ENCODE results near the gene DNASE1L1.

Gene DNASE1L1

GRCh38 chrX:154409222-154409871, at the start of gene DNASE1L1:
Gene DNASE1L1, minus strand, starts transcription at chrX:154409254. Its CDS starts 3,686 bp downstream, at chrX:154405568.
- DNase-seq (ENCODE audit: low spot score) = no peak

- peak; percentile 89 for DNase-seq (ENCODE audit: low spot score)
Observed at GRCh38 chrX:154458116-154458953, 49.3 kb upstream of the DNASE1L1 start, which contains the start of gene PLXNA3. Gene PLXNA3, plus strand, starts transcription at chrX:154458281. Its CDS starts 1,903 bp downstream, at chrX:154460184.

GRCh38 chrX:154457491-154458115, 48.5 kb upstream of the DNASE1L1 start:
- peak; percentile 90 for DNase-seq (ENCODE audit: low spot score)

GRCh38 chrX:154452823-154453222, 43.8 kb upstream of the DNASE1L1 start:
- DNase-seq (ENCODE audit: low spot score) = no peak

- DNase-seq (ENCODE audit: low spot score) = no peak
Observed at GRCh38 chrX:154450312-154450711, 41.3 kb upstream of the DNASE1L1 start.

- DNase-seq (ENCODE audit: low spot score) = no peak
Observed at GRCh38 chrX:154449618-154450017, 40.6 kb upstream of the DNASE1L1 start.

- no peak for DNase-seq (ENCODE audit: low spot score)
Observed at GRCh38 chrX:154448484-154448883, 39.4 kb upstream of the DNASE1L1 start.

- DNase-seq (ENCODE audit: low spot score) = no peak
Observed at GRCh38 chrX:154446430-154446829, 37.4 kb upstream of the DNASE1L1 start.

- no peak for DNase-seq (ENCODE audit: low spot score)
Observed at GRCh38 chrX:154445776-154446175, 36.7 kb upstream of the DNASE1L1 start.

GRCh38 chrX:154444755-154445246, 35.7 kb upstream of the DNASE1L1 start:
- no peak for DNase-seq (ENCODE audit: low spot score)

- peak; percentile 91 for DNase-seq (ENCODE audit: low spot score)
Observed at GRCh38 chrX:154443992-154444754, 35.1 kb upstream of the DNASE1L1 start, which contains the start of gene FAM50A. Gene FAM50A, plus strand, starts transcription at chrX:154444141. Its CDS starts 95 bp downstream, at chrX:154444236.

- peak; percentile 20 for DNase-seq (ENCODE audit: low spot score)
Observed at GRCh38 chrX:154443479-154443910, 34.4 kb upstream of the DNASE1L1 start.

- no peak for DNase-seq (ENCODE audit: low spot score)
Observed at GRCh38 chrX:154441984-154442707, 33.1 kb upstream of the DNASE1L1 start.

- DNase-seq (ENCODE audit: low spot score) = no peak
Observed at GRCh38 chrX:154441564-154441963, 32.5 kb upstream of the DNASE1L1 start.

- no peak for DNase-seq (ENCODE audit: low spot score)
Observed at GRCh38 chrX:154440623-154441357, 31.7 kb upstream of the DNASE1L1 start.

GRCh38 chrX:154439841-154440240, 30.8 kb upstream of the DNASE1L1 start:
- no peak for DNase-seq (ENCODE audit: low spot score)

GRCh38 chrX:154437971-154438893, 29.2 kb upstream of the DNASE1L1 start:
- DNase-seq (ENCODE audit: low spot score) = no peak

GRCh38 chrX:154436983-154437752, 28.1 kb upstream of the DNASE1L1 start, which contains the start of gene GDI1:
Gene GDI1, plus strand, starts transcription at chrX:154437154. Its CDS starts 101 bp downstream, at chrX:154437255.
- DNase-seq (ENCODE audit: low spot score) = peak; percentile 76
